OCI-LY3 (cell line): ENCODE measurements around the gene ATP10A.

ENCODE experiments used
- H2AFZ ChIP-seq: fragments of 200-600, 300-600 bp; shearing (Covaris generic); 2 replicates; pipeline ENCODE4 v1.6.0; 2014; ENCODE audit warnings: antibody characterized with exemption, low read depth, low read length
- H3K27ac ChIP-seq: fragments of 200-600, 300-600 bp; sonication (generic); 2 replicates; pipeline ENCODE4 v1.5.1; 2014; ENCODE audit warnings: mild to moderate bottlenecking, low read length, moderate library complexity, mixed read lengths
- H3K27me3 ChIP-seq: fragments of 200-600, 300-600 bp; sonication (generic); 2 replicates; pipeline ENCODE4 v1.6.1; 2014; ENCODE audit warnings: low read depth, low read length, mixed read lengths
- H3K36me3 ChIP-seq: fragments of 200-600, 300-600 bp; sonication (generic); replicated peaks from 2 replicates; pipeline ENCODE3; 2014; ENCODE audit warnings: low read depth, low read length, mixed read lengths
- H3K4me1 ChIP-seq: fragments of 300-600, 200-600 bp; sonication (generic); 2 replicates; pipeline ENCODE4 v1.6.1; 2014; ENCODE audit warnings: low read length, mixed read lengths
- H3K4me2 ChIP-seq: fragments of 200-600, 300-600 bp; sonication (generic); 2 replicates; pipeline ENCODE4 v1.6.1; 2014; ENCODE audit warnings: low read length, mixed read lengths
- H3K4me3 ChIP-seq: fragments of 300-600, 200-600 bp; sonication (generic); 2 replicates; pipeline ENCODE4 v1.5.1; 2014; ENCODE audit warnings: antibody characterized with exemption, mild to moderate bottlenecking, low read length, moderate library complexity
- H3K79me2 ChIP-seq: fragments of 300-600, 200-600 bp; shearing (Covaris generic); 2 replicates; pipeline ENCODE4 v1.6.1; 2014; ENCODE audit warnings: mild to moderate bottlenecking, low read length, mixed read lengths
- H3K9ac ChIP-seq: fragments of 300-600, 200-600 bp; shearing (Covaris generic); 2 replicates; pipeline ENCODE4 v1.6.0; 2014; ENCODE audit warnings: mild to moderate bottlenecking, low read length, moderate library complexity
- H3K9me3 ChIP-seq: fragments of 200-600, 300-600 bp; shearing (Covaris generic); 2 replicates; pipeline ENCODE4 v1.6.1; 2014; ENCODE audit warnings: low read length, mixed read lengths; ENCODE audit not compliant: insufficient read depth
- H4K20me1 ChIP-seq: fragments of 200-600, 300-600 bp; sonication (generic); 2 replicates; pipeline ENCODE4 v1.6.1; 2016; ENCODE audit warnings: low read length, mixed read lengths; ENCODE audit not compliant: insufficient read depth
- CTCF ChIP-seq: fragments of 200-600, 300-600 bp; sonication (generic); IDR thresholded peaks from 2 replicates; pipeline ENCODE4 v1.5.1; 2014; ENCODE audit warnings: antibody characterized with exemption, low read length, low read depth
- EZH2phosphoT487 ChIP-seq: fragments of 200-600 bp; shearing (Covaris generic); IDR thresholded peaks from 2 replicates; pipeline ENCODE4 v1.6.1; 2018; ENCODE audit warnings: antibody characterized with exemption, mixed run types, low read depth

Gene ATP10A

GRCh38 chr15:25693321-25694238 is 169.5 kb downstream of the ATP10A start:
- no peaks in the 10 kb centered on the region for H3K79me2 ChIP-seq
- no peaks in the 10 kb centered on the region for H4K20me1 ChIP-seq
- no peaks in the 10 kb centered on the region for H3K4me1 ChIP-seq
- no peak overlapping the region for H3K9ac ChIP-seq
- no peak overlapping the region for H2AFZ ChIP-seq
- no peak overlapping the region for H3K4me3 ChIP-seq
- TF ChIP-seq EZH2phosphoT487, result no peak
- peak; percentile 51 for TF ChIP-seq CTCF
- H3K4me2 ChIP-seq, result no peak overlapping the region
- H3K27me3 ChIP-seq, result no peaks in the 10 kb centered on the region
- H3K36me3 ChIP-seq, result no peaks in the 10 kb centered on the region
- no peak overlapping the region for H3K27ac ChIP-seq
- no peaks in the 10 kb centered on the region for H3K9me3 ChIP-seq

- no peak for TF ChIP-seq EZH2phosphoT487
- TF ChIP-seq CTCF, result no peak
- H2AFZ ChIP-seq, result no peak overlapping the region
- H3K9me3 ChIP-seq, result no peaks in the 10 kb centered on the region
- no peaks in the 10 kb centered on the region for H3K4me1 ChIP-seq
- H4K20me1 ChIP-seq, result no peaks in the 10 kb centered on the region
- H3K9ac ChIP-seq, result no peak overlapping the region
- H3K4me3 ChIP-seq, result no peak overlapping the region
- H3K36me3 ChIP-seq, result no peaks in the 10 kb centered on the region
- H3K4me2 ChIP-seq, result no peak overlapping the region
- H3K27me3 ChIP-seq, result no peaks in the 10 kb centered on the region
- no peak overlapping the region for H3K27ac ChIP-seq
- no peaks in the 10 kb centered on the region for H3K79me2 ChIP-seq
Observed at GRCh38 chr15:25691544-25692430, 171.3 kb downstream of the ATP10A start.

- Histone ChIP-seq H4K20me1 (no peaks in the 10 kb centered on the region), H3K27me3 (no peaks in the 10 kb centered on the region), H3K9me3 (no peaks in the 10 kb centered on the region), H3K4me3 (no peak overlapping the region), H3K36me3 (no peaks in the 10 kb centered on the region), H3K27ac (no peak overlapping the region), H3K4me2 (no peak overlapping the region), H3K4me1 (no peaks in the 10 kb centered on the region), H3K9ac (no peak overlapping the region), H2AFZ (no peak overlapping the region), H3K79me2 (no peaks in the 10 kb centered on the region)
- TF ChIP-seq CTCF (no peak), EZH2phosphoT487 (no peak)
Observed at GRCh38 chr15:25690673-25691543, 172.2 kb downstream of the ATP10A start.
